GM12872 (cell line): ENCODE measurements around the gene TXNL4A.

Source experiments
- TF ChIP-seq, protein P1 (sequence below): IDR thresholded peaks from 3 replicates; pipeline ENCODE4 v1.5.1; 2011; ENCODE audit warnings: low read depth, mild to moderate bottlenecking, low read length, moderate library complexity; ENCODE audit not compliant: insufficient read depth

TXNL4A gene

DNA sequence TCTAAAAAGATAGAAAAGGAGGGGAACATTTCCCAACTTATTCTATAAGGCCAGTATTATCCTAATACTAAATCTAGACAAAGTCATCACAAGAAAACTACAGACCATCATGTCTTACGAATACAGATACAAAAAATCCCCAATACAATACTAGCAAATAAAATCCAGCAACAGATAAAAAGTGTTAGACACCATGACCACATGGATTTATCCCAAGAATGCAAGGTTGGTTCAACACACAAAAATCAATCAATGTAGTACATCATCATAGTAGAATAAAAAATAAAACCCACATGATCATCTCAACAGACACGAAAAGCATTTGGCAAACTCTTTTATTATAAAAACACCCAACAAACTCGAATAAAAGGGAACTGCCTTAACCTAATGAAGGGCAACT lies 55.5 kb downstream of the TXNL4A start:
- TF ChIP-seq, protein P1, sequence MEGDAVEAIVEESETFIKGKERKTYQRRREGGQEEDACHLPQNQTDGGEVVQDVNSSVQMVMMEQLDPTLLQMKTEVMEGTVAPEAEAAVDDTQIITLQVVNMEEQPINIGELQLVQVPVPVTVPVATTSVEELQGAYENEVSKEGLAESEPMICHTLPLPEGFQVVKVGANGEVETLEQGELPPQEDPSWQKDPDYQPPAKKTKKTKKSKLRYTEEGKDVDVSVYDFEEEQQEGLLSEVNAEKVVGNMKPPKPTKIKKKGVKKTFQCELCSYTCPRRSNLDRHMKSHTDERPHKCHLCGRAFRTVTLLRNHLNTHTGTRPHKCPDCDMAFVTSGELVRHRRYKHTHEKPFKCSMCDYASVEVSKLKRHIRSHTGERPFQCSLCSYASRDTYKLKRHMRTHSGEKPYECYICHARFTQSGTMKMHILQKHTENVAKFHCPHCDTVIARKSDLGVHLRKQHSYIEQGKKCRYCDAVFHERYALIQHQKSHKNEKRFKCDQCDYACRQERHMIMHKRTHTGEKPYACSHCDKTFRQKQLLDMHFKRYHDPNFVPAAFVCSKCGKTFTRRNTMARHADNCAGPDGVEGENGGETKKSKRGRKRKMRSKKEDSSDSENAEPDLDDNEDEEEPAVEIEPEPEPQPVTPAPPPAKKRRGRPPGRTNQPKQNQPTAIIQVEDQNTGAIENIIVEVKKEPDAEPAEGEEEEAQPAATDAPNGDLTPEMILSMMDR = no peak

DNA sequence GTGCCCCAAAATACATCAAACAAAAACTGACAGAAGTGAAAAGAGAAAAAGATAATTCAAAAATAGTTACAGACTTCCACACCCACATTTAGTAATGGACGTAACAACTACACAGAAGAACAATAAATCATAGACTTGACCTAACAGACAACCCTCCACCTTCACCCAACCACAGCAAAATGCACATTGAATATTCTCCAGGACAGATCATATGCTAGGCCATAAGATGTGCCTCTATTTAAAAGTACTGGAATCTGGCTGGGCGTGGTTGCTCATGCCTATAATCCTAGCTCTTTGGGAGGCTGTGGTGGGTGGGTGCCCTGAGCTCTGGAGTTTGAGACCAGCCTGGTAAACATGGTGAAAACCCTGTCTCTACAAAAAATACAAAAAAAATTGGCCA lies 56.9 kb downstream of the TXNL4A start:
- TF ChIP-seq, protein P1 = no peak

- TF ChIP-seq, protein P1 = no peak
Measured at GRCh38 chr18:79930020-79930642, 58.2 kb downstream of the TXNL4A start.

- TF ChIP-seq, protein P1 = no peak
Measured at GRCh38 chr18:79928563-79928960, 59.8 kb downstream of the TXNL4A start.

DNA sequence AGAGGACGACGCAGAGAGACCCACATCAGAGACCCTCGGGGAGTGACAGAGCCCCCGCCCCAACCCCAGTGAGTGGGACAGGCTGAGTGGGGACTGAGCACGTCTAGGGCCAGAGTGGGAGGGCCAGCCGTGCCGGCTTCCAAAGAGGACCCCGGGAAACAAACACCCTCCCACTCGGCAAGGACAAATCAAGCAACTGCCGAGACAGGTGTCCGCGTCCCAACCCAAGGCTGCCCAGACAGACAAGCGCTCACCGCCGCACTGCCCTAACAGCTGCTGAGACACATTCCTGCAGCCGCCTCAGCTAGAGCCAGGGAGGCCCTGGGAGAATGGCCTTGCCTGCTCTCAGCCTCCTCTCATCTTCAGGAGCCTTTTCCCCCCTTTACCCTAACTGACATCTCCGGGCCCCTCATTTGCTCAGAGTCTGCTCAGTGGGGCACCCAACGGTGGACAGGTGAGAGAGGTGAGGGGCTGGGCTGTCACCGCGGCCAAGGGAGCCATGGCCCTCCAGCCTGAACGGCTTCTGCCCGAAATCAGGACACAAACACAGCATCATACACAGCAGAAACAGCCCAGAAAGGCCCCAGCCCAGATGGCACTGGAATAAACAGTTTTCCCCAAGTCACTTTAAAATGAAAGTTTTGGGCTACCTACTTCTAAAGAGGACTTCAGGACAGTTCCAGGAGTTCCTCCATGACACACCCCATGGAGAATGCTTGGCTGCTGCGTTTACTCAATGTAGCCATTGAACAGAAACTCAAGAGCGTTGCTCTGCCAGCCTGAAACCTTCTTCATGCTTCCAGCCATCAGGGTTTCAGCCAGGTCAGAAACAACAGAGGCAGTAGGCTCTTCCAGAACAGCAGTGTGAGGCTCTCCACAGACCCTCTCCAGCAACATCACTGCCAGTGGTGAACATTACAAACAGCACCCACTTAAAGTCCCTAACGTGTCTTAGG lies 60.5 kb downstream of the TXNL4A start:
- TF ChIP-seq, protein P1 = no peak

GRCh38 chr18:79926715-79927606 lies 61.4 kb downstream of the TXNL4A start:
- TF ChIP-seq, protein P1 = no peak

DNA sequence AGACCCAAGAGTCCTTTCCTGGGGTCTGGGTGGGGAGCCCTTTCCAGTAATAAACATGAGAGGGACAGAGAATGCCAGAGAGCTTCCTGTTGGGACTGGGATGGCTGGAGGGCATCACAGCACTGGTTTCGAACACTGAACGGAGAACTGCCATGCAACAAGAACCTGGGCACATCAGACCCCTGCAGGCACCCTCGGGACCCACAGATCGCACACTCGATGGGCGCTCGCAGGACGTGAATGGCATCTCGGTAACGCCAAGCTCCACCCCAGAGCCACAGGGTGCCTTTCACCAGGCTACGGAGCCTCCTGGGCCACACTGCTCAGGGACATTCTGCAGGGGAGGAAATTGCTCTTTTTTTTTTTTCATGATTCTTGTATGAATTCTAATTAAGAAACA lies 62.1 kb downstream of the TXNL4A start:
- TF ChIP-seq, protein P1 = no peak
